Left hindlimb (tissue), 1 donor: Measurements from ENCODE around the gene CCDC136.

Source experiments
- DNase-seq: peaks from one replicate; pipeline ENCODE4 v3.0.0-alpha.2; 2018

The CCDC136 gene

DNA sequence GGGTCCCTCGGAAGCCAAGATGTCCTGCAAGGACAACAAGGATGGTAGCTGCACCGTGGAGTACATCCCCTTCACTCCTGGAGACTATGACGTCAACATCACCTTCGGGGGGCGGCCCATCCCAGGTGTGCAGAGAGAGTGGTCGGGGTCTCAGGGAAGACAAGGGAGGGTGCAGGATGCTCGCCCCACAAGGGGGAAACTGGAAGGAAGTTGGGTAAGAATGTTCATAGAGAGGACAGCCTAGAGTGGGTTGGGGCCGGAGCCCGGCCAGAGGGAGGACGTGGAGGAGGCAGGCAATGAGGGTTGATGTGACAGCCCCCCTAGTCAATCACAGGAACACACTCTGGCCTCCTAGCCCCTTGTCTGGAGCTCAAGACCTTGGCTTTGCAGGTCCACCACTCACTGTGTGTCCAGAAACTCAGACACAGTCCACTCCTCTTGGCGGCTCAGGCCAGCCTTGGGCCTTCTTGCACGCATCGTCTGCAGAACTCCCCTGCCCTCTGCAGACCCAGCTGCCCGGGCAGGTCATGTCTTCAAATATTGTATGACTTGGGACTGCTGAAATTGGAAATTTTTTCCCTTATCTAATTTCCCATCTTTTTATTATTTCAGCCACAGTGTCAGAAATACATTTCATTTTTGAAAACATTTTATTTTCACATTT lies 55.1 kb downstream of the CCDC136 start:
- no peak for DNase-seq

DNA sequence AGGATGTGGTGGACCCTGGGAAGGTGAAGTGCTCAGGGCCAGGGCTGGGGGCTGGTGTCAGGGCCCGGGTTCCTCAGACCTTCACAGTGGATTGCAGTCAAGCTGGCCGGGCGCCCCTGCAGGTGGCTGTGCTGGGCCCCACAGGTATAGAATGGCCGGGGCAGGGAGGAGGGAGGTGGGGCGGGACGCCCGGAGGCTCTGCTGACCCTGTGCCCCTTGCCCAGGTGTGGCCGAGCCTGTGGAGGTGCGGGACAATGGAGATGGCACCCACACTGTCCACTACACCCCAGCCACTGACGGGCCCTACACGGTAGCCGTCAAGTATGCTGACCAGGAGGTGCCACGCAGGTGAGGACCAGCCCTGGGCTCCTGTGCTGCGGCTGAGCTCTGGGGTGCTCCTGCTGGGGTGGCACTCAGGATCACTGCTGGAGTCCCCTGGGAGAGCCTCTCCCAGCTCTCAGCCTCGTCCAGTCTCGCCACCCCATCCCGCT lies 56.0 kb downstream of the CCDC136 start:
- no peak for DNase-seq

DNA sequence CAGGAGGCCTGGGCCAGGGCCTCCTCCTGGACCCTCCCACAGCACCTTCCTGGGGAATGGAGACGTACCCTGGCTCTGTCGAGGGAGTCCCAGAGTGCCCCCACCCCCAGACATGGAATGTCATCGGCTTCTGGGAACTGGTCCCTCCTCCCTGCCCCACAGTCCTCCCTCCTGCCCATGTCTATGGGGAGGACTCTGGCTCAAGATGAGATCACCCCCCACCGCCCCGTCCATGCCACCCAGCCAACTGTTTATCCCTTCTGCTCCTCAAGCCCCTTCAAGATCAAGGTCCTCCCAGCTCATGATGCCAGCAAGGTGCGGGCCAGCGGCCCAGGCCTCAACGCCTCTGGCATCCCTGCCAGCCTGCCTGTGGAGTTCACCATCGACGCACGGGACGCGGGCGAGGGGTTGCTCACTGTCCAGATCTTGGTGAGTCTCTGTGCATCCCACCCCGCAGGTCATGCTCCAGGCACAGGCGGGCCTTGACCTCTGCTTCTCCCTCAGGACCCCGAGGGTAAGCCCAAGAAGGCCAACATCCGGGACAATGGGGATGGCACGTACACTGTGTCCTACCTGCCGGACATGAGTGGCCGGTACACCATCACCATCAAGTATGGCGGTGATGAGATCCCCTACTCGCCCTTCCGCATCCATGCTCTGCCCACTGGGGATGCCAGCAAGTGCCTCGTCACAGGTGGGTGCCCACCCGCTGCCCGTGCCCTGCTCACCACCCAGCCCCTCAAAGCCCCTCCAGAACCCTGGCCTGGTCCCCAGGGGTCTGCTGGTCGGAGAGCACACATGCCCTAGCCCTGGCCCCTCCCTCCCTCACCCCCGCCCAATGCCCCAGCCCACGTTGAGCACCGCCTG lies 56.8 kb downstream of the CCDC136 start:
- DNase-seq = no peak

DNA sequence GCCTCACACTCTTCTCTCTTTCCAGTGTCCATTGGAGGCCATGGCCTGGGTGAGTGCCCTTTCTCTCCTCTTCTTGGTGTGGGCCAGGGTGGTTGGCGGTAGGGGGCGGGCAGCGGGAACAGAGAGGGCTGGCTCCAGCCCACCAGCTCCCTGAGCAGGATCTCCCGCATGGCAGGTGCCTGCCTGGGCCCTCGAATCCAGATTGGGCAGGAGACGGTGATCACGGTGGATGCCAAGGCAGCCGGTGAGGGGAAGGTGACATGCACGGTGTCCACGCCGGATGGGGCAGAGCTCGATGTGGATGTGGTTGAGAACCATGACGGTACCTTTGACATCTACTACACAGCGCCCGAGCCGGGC lies 57.4 kb downstream of the CCDC136 start:
- DNase-seq = no peak

DNA sequence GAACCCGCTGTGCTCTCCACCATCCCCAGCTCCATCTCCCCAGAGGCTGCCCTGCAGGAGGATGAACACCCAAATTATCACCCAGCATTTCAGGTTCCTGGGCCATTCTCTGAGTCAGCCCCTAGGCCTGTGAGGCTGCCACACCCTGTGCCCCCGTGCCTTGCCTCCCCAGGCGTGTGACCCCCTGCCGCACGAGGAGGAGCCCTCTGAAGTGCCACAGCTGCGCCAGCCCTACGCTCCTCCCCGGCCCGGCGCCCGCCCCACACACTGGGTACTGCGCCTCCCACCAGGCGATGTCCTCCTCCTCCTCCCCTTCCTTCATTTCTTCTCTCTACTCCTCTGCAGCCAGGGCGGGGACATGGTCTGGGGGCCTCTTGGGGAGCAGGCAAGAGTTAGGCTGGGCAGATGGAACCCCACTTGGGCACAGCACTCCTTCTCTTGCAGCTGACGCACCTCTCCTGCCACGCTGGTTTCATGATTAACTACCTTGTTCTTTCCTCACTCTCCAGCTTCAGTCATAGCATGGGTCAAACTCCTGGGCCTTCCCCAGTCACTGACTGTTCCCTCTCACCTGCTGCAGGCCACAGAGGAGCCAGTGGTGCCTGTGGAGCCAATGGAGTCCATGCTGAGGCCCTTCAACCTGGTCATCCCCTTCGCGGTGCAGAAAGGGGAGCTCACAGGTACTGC lies 58.2 kb downstream of the CCDC136 start:
- no peak for DNase-seq

DNA sequence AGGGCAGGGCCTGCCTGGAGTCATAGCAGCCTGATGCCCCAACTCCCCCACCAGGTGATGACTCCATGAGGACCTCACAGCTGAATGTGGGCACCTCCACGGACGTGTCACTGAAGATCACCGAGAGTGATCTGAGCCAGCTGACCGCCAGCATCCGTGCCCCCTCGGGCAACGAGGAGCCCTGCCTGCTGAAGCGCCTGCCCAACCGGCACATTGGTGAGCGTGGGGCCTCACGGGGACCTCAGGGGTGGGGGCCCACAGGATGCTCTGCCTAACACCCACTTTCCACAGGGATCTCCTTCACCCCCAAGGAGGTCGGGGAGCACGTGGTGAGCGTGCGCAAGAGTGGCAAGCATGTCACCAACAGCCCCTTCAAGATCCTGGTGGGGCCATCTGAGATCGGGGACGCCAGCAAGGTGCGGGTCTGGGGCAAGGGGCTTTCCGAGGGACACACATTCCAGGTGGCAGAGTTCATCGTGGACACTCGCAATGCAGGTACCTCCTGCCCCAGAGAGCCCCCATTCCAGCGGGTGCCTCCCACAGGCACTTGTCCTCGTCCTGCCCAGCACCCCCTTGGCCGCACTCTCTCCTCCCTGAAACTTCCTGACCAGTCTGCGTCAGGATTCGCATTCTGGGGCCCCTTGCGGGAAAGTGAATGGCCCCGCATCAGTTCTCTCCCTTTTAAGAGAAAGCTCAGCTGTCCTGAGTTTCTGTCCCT lies 60.9 kb downstream of the CCDC136 start:
- DNase-seq = no peak

DNA sequence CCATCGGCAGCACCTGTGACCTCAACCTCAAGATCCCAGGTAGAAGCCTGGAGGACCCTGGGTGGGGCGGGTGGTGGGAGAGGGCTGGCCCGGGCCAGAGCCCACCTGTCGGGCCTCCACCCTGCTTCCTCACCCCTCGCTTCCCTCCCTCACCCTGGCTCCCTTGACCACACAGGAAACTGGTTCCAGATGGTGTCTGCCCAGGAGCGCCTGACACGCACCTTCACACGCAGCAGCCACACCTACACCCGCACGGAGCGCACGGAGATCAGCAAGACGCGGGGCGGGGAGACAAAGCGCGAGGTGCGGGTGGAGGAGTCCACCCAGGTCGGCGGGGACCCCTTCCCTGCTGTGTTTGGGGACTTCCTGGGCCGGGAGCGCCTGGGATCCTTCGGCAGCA lies 62.0 kb downstream of the CCDC136 start:
- no peak for DNase-seq

DNA sequence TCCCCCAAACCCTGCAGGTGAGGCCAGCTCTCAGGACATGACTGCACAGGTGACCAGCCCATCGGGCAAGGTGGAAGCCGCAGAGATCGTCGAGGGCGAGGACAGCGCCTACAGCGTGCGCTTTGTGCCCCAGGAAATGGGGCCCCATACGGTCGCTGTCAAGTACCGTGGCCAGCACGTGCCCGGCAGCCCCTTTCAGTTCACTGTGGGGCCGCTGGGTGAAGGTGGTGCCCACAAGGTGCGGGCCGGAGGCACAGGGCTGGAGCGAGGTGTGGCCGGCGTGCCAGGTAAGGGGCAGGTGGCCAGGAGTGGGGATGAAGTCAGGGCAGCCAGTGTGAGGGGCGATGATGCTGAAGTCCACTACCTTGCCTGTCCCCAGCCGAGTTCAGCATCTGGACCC lies 62.6 kb downstream of the CCDC136 start:
- DNase-seq = no peak

DNA sequence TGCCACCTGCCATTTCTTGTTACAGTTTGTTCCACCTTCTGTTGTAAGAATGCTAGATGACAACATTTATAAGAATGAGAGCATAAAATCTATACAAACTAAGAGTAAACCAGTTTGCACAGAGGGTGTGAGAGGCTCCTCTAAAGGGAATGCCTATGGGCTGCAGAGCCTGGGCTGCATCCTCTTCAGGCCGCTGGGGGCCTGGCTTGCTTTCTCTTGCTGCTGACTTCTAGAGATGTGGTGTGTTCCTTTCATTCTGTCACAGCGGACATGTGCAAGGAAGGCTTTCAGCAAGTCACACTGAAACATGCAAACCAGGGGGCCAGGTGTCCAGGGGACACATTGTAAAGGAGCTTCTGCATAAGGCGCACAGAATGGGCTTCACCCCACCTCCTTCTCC lies 63.8 kb downstream of the CCDC136 start:
- no peak for DNase-seq

DNA sequence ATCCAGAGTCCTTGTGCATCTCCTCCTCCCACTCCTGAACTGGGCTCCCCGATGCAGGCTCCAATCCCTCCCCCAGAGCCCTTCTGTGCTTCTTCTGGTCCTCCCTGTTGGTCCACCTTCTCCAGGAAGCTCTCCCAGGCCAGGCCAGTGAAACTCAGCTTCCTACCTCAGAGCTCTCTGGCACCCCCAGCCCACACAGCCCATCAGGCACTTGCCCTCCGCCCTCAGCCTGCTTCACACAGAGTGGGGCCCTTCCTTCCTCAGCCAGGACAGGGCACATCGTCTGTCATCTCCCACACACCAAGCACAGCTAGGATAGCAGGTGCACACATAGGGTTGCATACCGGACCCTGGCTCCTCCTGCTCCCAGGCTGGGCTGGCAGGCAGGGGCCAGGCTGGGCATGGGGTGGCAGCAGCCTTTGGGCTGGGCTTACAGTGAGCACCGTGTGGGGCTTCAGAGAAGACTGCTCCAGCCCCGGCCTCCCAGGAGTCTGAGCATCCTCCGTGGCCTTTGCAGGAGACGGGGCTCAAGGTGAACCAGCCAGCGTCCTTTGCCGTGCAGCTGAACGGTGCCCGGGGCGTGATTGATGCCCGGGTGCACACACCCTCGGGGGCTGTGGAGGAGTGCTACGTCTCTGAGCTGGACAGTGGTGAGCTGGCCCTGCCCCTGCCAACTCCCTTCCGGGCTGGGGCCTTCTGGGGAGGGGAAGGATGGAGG lies 64.4 kb downstream of the CCDC136 start:
- no peak for DNase-seq

DNA sequence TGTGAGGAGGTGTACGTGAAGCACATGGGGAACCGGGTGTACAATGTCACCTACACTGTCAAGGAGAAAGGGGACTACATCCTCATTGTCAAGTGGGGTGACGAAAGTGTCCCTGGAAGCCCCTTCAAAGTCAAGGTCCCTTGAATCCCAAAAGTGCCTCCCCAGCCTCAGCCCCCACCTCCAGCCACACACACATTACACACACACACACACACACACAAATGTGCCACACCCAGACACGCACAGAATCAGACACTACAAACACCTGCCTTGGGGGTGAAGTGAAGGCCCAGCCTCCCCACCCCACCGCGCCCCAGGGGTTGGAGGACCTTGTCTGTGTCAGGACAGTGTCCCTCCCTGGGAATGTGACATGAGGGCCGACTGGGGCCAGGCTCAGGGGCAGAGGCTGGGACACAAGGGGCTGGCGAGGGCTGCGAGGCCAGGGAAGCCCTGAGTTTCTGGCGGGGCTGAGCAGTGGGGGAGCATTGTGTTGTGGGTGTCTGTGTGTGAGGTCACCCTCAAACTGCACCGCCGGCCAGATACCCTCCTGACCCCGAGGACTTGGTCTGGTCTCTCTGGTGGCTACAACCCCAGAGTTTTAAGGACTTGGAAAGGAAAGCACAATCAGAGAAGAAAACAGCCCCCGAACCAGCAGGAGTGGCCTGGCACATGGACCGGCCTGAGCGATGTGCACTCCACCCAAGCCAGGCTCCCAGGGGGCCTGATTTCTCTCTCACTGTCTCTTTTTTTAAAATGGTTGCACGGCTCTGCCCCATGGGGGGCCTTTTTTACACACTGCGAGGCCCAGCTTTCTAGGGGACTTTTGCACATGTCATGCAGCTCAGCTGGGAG lies 66.8 kb downstream of the CCDC136 start:
- DNase-seq = no peak

DNA sequence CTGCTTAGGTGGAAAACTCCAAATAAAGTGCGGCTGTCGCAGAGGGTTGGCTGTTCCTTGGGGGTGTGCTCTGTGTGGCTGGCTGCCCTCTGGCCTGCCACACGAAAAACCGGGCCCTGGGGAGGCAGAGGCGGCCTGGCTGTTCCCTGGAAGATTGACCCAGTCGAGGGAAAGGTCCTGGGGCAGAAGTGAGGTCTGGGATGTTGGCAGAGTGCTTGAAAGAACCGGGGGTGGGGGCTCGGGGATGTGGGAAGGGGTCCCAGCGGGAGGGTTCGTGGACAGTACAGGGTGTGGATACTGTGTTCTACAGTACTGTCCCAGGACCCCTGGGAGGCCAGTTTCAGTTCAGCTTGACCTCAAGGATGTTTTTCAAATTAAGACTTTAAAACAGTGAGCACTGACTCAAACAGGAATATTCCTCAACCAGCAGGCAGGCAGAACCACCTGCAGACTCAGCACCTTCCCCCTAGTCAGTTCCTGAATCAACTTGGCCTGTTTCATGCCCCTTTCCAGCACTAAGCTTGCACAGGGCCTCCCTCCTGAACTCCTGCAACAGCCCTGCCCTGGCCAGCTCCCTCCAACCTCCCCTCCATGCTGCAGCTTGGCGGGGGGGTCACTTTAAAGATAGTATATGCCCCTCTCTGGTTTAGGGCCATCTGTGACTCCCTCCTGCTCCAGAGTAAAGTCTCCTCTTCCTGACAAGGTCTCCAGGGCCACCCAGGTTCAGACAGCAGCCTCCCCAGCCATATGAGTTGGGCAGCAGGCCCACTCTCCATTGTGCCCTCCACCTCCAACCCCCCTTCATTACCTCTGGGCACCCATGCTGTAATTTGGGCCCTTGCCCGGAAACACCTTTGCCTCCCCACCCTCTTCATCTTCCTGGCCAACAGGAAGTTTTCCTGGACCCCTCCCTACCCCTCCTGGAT lies 67.7 kb downstream of the CCDC136 start:
- no peak for DNase-seq

DNA sequence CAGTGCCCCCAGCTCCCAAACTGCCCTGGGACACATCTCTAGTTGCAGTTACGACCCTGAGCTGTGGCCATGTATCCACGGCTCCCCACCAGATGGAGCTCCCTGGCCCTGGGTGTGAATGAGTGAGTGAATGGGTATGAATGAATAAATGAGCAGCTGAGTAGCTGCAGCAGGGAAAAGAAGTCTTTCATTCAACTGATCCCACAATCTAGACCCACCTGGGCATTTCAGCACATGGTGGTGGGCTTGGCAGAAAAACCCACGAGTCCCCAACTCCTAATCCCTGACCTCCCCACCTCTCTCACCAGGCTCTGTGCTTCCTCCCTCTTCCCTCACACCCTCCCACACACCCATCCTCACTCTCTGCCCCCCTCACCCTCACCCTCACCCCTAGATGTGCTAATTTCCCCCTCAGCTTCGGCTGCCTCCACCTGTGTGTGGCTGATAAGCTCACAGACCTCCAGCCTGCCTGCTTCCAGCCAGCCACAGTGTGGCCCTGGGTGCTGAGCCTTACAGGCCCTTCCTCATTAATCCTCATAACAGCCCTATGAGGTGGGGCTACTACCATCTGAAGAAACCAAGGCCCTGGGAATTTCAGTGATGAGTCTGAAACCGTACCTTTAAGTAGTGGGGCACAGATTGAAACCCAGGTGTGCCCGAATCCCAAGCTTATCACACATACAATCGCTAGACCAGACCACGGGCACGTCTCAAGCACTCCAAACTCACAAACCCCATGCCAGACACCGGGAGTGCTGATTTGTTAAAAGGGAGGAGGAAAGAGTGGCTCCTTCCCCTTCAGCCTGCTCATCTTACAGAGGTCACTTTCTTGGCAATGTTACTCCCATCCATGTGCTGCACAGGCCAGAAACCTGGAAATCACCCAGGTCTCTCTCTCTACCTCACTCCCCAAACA lies 68.6 kb downstream of the CCDC136 start:
- no peak for DNase-seq

DNA sequence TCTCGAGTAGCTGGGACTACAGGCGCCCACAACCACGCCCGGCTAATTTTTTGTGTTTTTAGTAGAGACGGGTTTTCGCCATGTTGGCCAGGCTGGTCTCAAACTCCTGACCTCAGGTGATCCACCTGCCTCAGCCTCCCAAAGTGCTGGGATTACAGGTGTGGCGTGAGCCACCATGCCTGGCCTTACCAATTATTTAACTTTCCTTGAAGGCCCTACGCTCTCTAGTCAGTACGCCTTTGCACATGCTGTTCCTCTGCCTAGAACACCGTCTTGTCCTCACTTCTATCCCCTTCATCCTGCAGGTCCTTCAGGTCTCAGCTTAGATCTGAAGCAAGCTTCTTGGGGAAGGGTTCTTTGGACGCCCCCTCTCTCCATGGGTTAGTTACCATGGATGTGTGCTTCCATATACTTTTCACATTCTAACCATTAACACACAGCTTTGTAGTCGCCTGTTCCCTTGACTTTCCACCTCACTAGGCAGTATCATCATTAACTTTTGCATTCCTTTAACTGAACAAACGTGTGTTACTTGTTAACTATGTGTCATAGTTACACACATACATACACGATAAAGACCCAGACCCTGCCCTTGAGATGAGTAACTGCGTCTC lies 70.3 kb downstream of the CCDC136 start:
- DNase-seq = no peak

DNA sequence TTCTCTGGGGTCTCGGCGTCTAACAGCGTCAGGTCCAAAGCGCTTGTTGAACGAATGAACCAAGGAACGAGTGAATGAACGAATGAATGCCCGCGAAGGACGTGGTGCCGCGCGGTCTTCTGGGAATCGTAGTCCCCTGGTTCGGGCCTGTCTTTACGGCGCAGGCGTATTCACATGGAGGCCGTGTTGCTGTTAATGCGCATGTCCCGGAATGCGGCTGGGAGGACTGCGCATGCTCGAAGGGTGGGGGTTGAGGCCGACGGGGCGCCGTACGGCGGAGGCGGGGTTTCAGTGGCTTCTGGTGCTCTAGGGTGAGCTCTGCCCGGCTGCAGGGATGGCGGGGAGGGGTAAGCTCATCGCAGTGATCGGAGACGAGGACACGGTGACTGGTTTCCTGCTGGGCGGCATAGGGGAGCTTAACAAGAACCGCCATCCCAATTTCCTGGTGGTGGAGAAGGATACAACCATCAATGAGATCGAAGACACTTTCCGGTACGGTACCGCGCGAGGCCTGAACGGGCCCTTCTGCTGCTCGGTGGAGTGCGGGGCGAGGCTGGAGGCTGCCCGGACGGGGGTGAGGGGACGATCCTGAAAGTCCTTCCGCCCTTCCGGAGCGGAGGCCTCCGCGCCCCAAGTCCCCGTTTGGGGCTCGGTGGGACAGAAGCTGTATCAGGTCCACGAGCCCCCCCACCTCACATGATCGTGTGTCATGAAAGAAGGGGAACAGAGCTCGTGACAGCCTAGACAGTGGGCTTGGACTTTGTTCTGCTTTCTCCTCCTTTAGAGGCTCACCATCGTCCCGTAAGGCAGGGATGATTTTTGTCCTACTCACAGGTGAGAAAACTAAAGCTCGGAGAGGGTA lies 71.0 kb downstream of the CCDC136 start, which contains the start of gene ATP6V1F:
ATP6V1F (plus strand) TSS at position 286 of the 862 bp plus-strand sequence; CDS start at position 335, 49 bp downstream.
- peak; percentile 100 for DNase-seq

DNA sequence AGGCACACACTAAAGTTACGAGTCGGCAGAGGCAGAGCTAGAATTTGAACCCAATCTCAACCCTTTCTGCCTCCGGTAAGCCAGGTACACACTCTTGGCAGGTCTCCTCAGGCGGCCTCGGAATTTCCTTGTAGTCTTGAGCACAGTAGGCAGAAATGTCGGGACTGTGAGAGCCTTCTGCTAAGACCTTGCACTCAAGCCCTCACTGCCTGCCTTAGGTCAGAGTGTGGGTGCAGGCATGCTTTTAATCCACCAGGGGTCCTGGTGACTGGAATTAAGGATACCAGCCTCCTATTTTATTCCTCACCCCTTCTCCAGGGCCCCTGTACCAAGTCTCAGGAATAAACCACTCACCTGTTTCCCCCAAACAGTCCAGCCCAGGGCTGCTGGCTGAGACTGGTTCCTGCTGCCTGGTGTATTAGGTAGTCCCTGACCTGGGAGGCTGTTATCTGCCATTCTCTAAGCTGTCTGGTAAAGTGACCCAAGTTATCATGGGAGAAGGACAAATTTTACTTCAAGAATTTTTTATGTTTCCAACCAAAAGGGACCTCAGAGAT lies 71.7 kb downstream of the CCDC136 start:
- no peak for DNase-seq

DNA sequence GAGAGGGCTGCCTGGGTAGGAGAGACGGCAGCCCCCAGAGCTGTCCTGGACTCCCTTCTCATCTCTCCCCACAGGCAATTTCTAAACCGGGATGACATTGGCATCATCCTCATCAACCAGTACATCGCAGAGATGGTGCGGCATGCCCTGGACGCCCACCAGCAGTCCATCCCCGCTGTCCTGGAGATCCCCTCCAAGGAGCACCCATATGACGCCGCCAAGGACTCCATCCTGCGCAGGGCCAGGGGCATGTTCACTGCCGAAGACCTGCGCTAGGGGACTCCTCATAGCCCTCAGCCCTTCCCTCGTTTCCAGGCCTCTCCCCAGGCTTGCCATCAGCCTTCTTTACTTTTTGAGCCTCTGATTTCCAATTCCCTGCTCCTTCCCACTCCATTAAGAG lies 73.5 kb downstream of the CCDC136 start:
- DNase-seq = no peak
